ENCODE data around the gene TTF1. TPM values are rescaled to one million over a fixed set of nuclear protein-coding genes. Genes with fewer than 3 reads are reported as not detected.
A peak's percentile ranks its signal among the peaks of the same experiment; 100 is the strongest.

Gene TTF1
- total RNA-seq, 1 experiment from 2014 or later: 23.8 TPM

GRCh38 chr9:132447902-132448301 lies 41.3 kb upstream of the TTF1 start (continued):
- TF ChIP-seq, protein P1, sequence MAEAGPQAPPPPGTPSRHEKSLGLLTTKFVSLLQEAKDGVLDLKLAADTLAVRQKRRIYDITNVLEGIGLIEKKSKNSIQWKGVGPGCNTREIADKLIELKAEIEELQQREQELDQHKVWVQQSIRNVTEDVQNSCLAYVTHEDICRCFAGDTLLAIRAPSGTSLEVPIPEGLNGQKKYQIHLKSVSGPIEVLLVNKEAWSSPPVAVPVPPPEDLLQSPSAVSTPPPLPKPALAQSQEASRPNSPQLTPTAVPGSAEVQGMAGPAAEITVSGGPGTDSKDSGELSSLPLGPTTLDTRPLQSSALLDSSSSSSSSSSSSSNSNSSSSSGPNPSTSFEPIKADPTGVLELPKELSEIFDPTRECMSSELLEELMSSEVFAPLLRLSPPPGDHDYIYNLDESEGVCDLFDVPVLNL (CRISPR knock-in tag; IDR thresholded peaks at IDR 0.05; ENCODE audit: borderline replicate concordance, low read depth): no peak
- TF ChIP-seq FOXJ3 (CRISPR knock-in tag; IDR thresholded peaks at IDR 0.05; ENCODE audit: borderline replicate concordance) (no peak), ZBTB21 (CRISPR knock-in tag; IDR thresholded peaks at IDR 0.05; ENCODE audit: borderline replicate concordance) (no peak), RELA (CRISPR knock-in tag; IDR thresholded peaks at IDR 0.05; ENCODE audit: borderline replicate concordance) (no peak), ARID4B (CRISPR knock-in tag; IDR thresholded peaks at IDR 0.05; ENCODE audit: borderline replicate concordance) (no peak), KAT7 (CRISPR knock-in tag; IDR thresholded peaks at IDR 0.05; ENCODE audit: borderline replicate concordance) (no peak), MYBL2 (CRISPR knock-in tag; IDR thresholded peaks at IDR 0.05) (no peak), NR2C2 (CRISPR knock-in tag; IDR thresholded peaks at IDR 0.05) (no peak), GABPB1 (CRISPR knock-in tag; IDR thresholded peaks at IDR 0.05) (no peak), SP1 (CRISPR knock-in tag; conservative IDR thresholded peaks at IDR 0.05) (no peak)

DNA sequence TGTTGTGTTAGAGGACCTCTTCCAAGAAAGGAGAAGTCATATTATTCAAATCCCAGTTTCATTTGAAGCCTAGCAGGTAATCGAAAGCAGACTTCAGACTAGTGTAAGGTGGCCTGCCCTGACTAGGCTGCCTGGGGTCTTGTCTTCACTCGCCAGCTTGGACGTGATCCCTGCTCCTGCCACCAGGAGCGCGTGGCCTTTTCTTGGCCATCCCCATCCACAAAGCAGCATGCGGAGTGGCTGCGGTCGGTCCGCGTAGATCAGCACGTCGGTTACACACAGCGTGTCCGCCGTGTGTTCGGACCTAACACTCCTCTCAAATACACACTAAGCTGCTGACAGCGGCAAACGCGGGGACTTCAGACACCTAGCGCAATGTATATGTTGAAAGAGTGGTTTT lies 40.7 kb upstream of the TTF1 start:
- ATAC-seq (peak; percentile 99), DNase-seq (ENCODE audit: low spot score) (peak; percentile 73)
- POLR2A ChIA-PET: no interaction called here
- H3K27ac Mint-ChIP-seq: no peak overlapping the region
- no peaks in the 10 kb centered on the region for H3K36me3 Mint-ChIP-seq
- H3K4me1 Mint-ChIP-seq: peaks cover 6% of the 10 kb centered on the region; the same call in 1 of the 2 replicates
- H3K4me3 Mint-ChIP-seq: no peak overlapping the region
- peaks cover 5% of the 10 kb centered on the region; the same call in 1 of the 2 replicates for H3K9me3 Mint-ChIP-seq
- TF ChIP-seq GABPB1 (CRISPR knock-in tag; IDR thresholded peaks at IDR 0.05) (no peak), GRHL2 (CRISPR knock-in tag; IDR thresholded peaks at IDR 0.05; ENCODE audit: insufficient replicate concordance, severe bottlenecking) (no peak), NFYB (CRISPR knock-in tag; conservative IDR thresholded peaks at IDR 0.05; ENCODE audit: low read depth) (no peak), ARID4B (CRISPR knock-in tag; IDR thresholded peaks at IDR 0.05; ENCODE audit: borderline replicate concordance) (no peak), MYBL2 (CRISPR knock-in tag; IDR thresholded peaks at IDR 0.05) (no peak), NFE2L1 (CRISPR knock-in tag; IDR thresholded peaks at IDR 0.05) (no peak)
- TF ChIP-seq, protein P2, sequence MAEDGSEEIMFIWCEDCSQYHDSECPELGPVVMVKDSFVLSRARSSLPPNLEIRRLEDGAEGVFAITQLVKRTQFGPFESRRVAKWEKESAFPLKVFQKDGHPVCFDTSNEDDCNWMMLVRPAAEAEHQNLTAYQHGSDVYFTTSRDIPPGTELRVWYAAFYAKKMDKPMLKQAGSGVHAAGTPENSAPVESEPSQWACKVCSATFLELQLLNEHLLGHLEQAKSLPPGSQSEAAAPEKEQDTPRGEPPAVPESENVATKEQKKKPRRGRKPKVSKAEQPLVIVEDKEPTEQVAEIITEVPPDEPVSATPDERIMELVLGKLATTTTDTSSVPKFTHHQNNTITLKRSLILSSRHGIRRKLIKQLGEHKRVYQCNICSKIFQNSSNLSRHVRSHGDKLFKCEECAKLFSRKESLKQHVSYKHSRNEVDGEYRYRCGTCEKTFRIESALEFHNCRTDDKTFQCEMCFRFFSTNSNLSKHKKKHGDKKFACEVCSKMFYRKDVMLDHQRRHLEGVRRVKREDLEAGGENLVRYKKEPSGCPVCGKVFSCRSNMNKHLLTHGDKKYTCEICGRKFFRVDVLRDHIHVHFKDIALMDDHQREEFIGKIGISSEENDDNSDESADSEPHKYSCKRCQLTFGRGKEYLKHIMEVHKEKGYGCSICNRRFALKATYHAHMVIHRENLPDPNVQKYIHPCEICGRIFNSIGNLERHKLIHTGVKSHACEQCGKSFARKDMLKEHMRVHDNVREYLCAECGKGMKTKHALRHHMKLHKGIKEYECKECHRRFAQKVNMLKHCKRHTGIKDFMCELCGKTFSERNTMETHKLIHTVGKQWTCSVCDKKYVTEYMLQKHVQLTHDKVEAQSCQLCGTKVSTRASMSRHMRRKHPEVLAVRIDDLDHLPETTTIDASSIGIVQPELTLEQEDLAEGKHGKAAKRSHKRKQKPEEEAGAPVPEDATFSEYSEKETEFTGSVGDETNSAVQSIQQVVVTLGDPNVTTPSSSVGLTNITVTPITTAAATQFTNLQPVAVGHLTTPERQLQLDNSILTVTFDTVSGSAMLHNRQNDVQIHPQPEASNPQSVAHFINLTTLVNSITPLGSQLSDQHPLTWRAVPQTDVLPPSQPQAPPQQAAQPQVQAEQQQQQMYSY (CRISPR knock-in tag; IDR thresholded peaks at IDR 0.05): no peak
- TF ChIP-seq, protein P3, sequence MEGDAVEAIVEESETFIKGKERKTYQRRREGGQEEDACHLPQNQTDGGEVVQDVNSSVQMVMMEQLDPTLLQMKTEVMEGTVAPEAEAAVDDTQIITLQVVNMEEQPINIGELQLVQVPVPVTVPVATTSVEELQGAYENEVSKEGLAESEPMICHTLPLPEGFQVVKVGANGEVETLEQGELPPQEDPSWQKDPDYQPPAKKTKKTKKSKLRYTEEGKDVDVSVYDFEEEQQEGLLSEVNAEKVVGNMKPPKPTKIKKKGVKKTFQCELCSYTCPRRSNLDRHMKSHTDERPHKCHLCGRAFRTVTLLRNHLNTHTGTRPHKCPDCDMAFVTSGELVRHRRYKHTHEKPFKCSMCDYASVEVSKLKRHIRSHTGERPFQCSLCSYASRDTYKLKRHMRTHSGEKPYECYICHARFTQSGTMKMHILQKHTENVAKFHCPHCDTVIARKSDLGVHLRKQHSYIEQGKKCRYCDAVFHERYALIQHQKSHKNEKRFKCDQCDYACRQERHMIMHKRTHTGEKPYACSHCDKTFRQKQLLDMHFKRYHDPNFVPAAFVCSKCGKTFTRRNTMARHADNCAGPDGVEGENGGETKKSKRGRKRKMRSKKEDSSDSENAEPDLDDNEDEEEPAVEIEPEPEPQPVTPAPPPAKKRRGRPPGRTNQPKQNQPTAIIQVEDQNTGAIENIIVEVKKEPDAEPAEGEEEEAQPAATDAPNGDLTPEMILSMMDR (IDR thresholded peaks at IDR 0.05): peak; percentile 42; the same call in 1 of the 2 replicates
- TF ChIP-seq, protein P4, sequence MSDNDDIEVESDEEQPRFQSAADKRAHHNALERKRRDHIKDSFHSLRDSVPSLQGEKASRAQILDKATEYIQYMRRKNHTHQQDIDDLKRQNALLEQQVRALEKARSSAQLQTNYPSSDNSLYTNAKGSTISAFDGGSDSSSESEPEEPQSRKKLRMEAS (CRISPR knock-in tag; IDR thresholded peaks at IDR 0.05): peak; percentile 47; the same call in 1 of the 2 replicates
- H3K27me3 Mint-ChIP-seq (ENCODE audit: low read depth): no peaks in the 10 kb centered on the region
- CTCF ChIA-PET: interaction anchor here (0.6 to 1.8 kb wide), 17 partner anchors 11 to 125 kb away, joined by 3 to 8 read pairs (median 3); no protein-coding TSS in a partner anchor

All from WTC11 (cell line).